Erythroblast (primary cell): ENCODE measurements around the gene GPC6.

Source experiments
- GATA1 ChIP-seq: IDR thresholded peaks from 2 replicates; pipeline ENCODE4 v1.6.1; 2011; ENCODE audit warnings: low read depth, mild to moderate bottlenecking, control low read depth, low read length, moderate library complexity
- POLR2A ChIP-seq: IDR thresholded peaks from 2 replicates; pipeline ENCODE4 v1.6.1; 2011; ENCODE audit warnings: mild to moderate bottlenecking, low read length

GRCh38 chr13:93876236-93876635 lies 649.6 kb downstream of the GPC6 start:
- TF ChIP-seq POLR2A (no peak), GATA1 (no peak)
